ENCODE data around the gene RO60. TPM values are rescaled to one million over a fixed set of nuclear protein-coding genes. Genes with fewer than 3 reads are reported as not detected.
"Not testable (repeated sequence)": the region's sequence is repeated elsewhere in the genome, so short reads cannot be mapped to it uniquely, and the experiment has no call there.

Gene RO60
- total RNA-seq, 4 donors from 2014 or later = 137 to 185 (median 150) TPM

- Histone ChIP-seq H3K27me3 (no peaks in the 10 kb centered on the region), H3K9me3 (no peaks in the 10 kb centered on the region), H3K27ac (peak overlapping the region in 1 of 4 donors; percentile 21), H3K4me1 (peaks cover 0 to 67% (median 0%) of the 10 kb centered on the region in 3 donors), H3K4me3 (no peak overlapping the region), H3K36me3 (peaks cover 0 to 2% of the 10 kb centered on the region in 2 donors)
- no peak for ATAC-seq
- TF ChIP-seq EP300 (IDR thresholded peaks at IDR 0.05) (no peak), POLR2A (IDR thresholded peaks at IDR 0.05) (no peak), CTCF (IDR thresholded peaks at IDR 0.05) (no peak), POLR2AphosphoS5 (IDR thresholded peaks at IDR 0.05) (no peak)
Observed at GRCh38 chr1:193016788-193017187, 42.6 kb upstream of the RO60 start.

GRCh38 chr1:193019442-193020026 lies 39.9 kb upstream of the RO60 start:
- no peaks in the 10 kb centered on the region for H3K27me3 ChIP-seq
- no peaks in the 10 kb centered on the region for H3K9me3 ChIP-seq
- peaks cover 0 to 18% of the 10 kb centered on the region in 2 donors for H3K36me3 ChIP-seq
- H3K4me3 ChIP-seq = no peak overlapping the region
- H3K27ac ChIP-seq = peak overlapping the region in 3 of 4 donors; percentile 38 to 49 (median 45)
- no peak for ATAC-seq
- peaks cover 0 to 42% (median 0%) of the 10 kb centered on the region in 3 donors for H3K4me1 ChIP-seq
- TF ChIP-seq CTCF (IDR thresholded peaks at IDR 0.05) (peak; percentile 33 to 71 (median 65)), POLR2AphosphoS5 (IDR thresholded peaks at IDR 0.05) (no peak)

- TF ChIP-seq EP300 (IDR thresholded peaks at IDR 0.05) = no peak
- TF ChIP-seq POLR2A (IDR thresholded peaks at IDR 0.05) = no peak
- Histone ChIP-seq H3K9me3 (no peaks in the 10 kb centered on the region), H3K36me3 (peaks cover 0 to 38% of the 10 kb centered on the region in 2 donors), H3K27ac (no peak overlapping the region), H3K4me1 (no peaks in the 10 kb centered on the region), H3K4me3 (no peak overlapping the region), H3K27me3 (no peaks in the 10 kb centered on the region)
- ATAC-seq = no peak
Observed at GRCh38 chr1:193025218-193025617, 34.2 kb upstream of the RO60 start.

GRCh38 chr1:193030280-193030679 lies 29.1 kb upstream of the RO60 start:
- TF ChIP-seq EP300 (IDR thresholded peaks at IDR 0.05) = no peak
- TF ChIP-seq POLR2A (IDR thresholded peaks at IDR 0.05) = no peak
- no peak for TF ChIP-seq POLR2AphosphoS5 (IDR thresholded peaks at IDR 0.05)
- TF ChIP-seq CTCF (IDR thresholded peaks at IDR 0.05) = no peak
- Histone ChIP-seq H3K27me3 (no peaks in the 10 kb centered on the region), H3K9me3 (no peaks in the 10 kb centered on the region), H3K4me1 (no peaks in the 10 kb centered on the region), H3K4me3 (no peak overlapping the region), H3K36me3 (peaks cover 0 to 18% of the 10 kb centered on the region in 2 donors), H3K27ac (no peak overlapping the region)
- WGBS, 2 donors (ENCODE audit: low coverage in 1 of 2) = 60 to 75% methylated on average over 1 of the region's 1 CpG
- no peak for ATAC-seq

GRCh38 chr1:193031431-193031830 lies 28.0 kb upstream of the RO60 start:
- no peak overlapping the region for H3K27ac ChIP-seq
- no peaks in the 10 kb centered on the region for H3K27me3 ChIP-seq
- H3K4me1 ChIP-seq = no peaks in the 10 kb centered on the region
- H3K36me3 ChIP-seq = peaks cover 0 to 16% of the 10 kb centered on the region in 2 donors
- TF ChIP-seq EP300 (IDR thresholded peaks at IDR 0.05) = no peak
- TF ChIP-seq CTCF (IDR thresholded peaks at IDR 0.05) = peak in 3 of 4 experiments; percentile 19 to 32 (median 19)
- no peak for TF ChIP-seq POLR2AphosphoS5 (IDR thresholded peaks at IDR 0.05)
- no peak for TF ChIP-seq POLR2A (IDR thresholded peaks at IDR 0.05)
- WGBS, 2 donors (ENCODE audit: low coverage in 1 of 2) = 66 to 88% methylated on average over 2 of the region's 2 CpGs
- no peak overlapping the region for H3K4me3 ChIP-seq
- no peak for ATAC-seq
- no peaks in the 10 kb centered on the region for H3K9me3 ChIP-seq

- H3K36me3 ChIP-seq = not testable (repeated sequence)
Observed at GRCh38 chr1:193032643-193033427, 26.6 kb upstream of the RO60 start.

More at GRCh38 chr1:193032643-193033427, 26.6 kb upstream of the RO60 start:
- not testable (repeated sequence) for H3K4me3 ChIP-seq, H3K27me3 ChIP-seq, ATAC-seq, H3K4me1 ChIP-seq, H3K9me3 ChIP-seq, H3K27ac ChIP-seq
- WGBS, 2 donors (ENCODE audit: low coverage in 1 of 2) = 88 to 100% methylated on average over 3 to 8 of the region's 9 CpGs
